Peyer's patch (tissue), 4 donors: ENCODE measurements around the gene TBRG1.

Experiments
- CTCF ChIP-seq, 6 experiments: fragments of 450-650 bp in 4 of 6; fragments of 200-600 bp in 2 of 6; sonication (generic) in 1 of 6; IDR thresholded peaks; one replicate each; pipeline ENCODE4 v1.5.1; 2017 to 2019; ENCODE audit warnings: antibody characterized with exemption in 6 of 6, mild to moderate bottlenecking in 3 of 6, moderate library complexity in 1 of 6
- POLR2A ChIP-seq, 2 donors: fragments of 450-650 bp; IDR thresholded peaks; one replicate each; pipeline ENCODE4 v1.5.1; 2017; ENCODE audit warnings: antibody characterized with exemption in 2 of 2, mild to moderate bottlenecking in 2 of 2, moderate library complexity in 2 of 2

GRCh38 chr11:124661553-124661952, 38.9 kb downstream of the TBRG1 start:
- TF ChIP-seq POLR2A (IDR thresholded peaks at IDR 0.05) (no peak), CTCF (IDR thresholded peaks at IDR 0.05) (no peak)
